CD4-positive, alpha-beta T cell (primary cell): Measurements from ENCODE around the gene RAPGEF5. TPM values are rescaled to one million over a fixed set of nuclear protein-coding genes. Genes with fewer than 3 reads are reported as not detected.

Source experiments
- ATAC-seq: fragments of 200-7000 bp; cut with Tn5 transposase; one replicate; pipeline ENCODE4 v1.10.0; 2022; ENCODE audit warnings: mild to moderate bottlenecking; ENCODE audit not compliant: poor library complexity
- CTCF ChIA-PET: fragments of 350-600 bp; sonication (Branson Sonifier 250); formaldehyde crosslinking; loops from one replicate; lab custom pipeline; 2021; ENCODE audit warnings: antibody characterized with exemption, inconsistent platforms; lab: Charles Lee
- POLR2A ChIA-PET: fragments of 350-600 bp; sonication (Branson Sonifier 250); formaldehyde crosslinking; loops from one replicate; lab custom pipeline; 2021; ENCODE audit warnings: antibody characterized with exemption, inconsistent platforms; lab: Charles Lee
- DNase-seq, 14 experiments: peaks; one replicate each; pipeline ENCODE4 v3.0.0-alpha.2; 2013 to 2020; ENCODE audit warnings: mixed read lengths in 2 of 14
- H3K27ac ChIP-seq, 2 donors: one replicate each; pipeline versions ENCODE4 v1.5.1 to v1.7.0; 2013; ENCODE audit warnings: low read length in 2 of 2, low read depth in 1 of 2, mild to moderate bottlenecking in 1 of 2
- H3K27me3 ChIP-seq, 2 experiments: 1 replicate in 1 of 2; 2 replicates in 1 of 2; pipeline versions ENCODE4 v1.6.1 to v1.7.0; 2013; ENCODE audit warnings: low read length in 2 of 2, control low read depth in 1 of 2, mild to moderate bottlenecking in 1 of 2, moderate library complexity in 1 of 2; ENCODE audit not compliant: insufficient read depth in 2 of 2, control insufficient read depth in 1 of 2
- H3K36me3 ChIP-seq: one replicate; pipeline ENCODE4 v1.6.1; 2013; ENCODE audit warnings: low read length, control low read depth; ENCODE audit not compliant: insufficient read depth
- H3K4me1 ChIP-seq: one replicate; pipeline ENCODE4 v1.6.1; 2013; ENCODE audit warnings: low read length, control low read depth; ENCODE audit not compliant: insufficient read depth
- H3K4me3 ChIP-seq: one replicate; pipeline ENCODE4 v1.5.1; 2013; ENCODE audit warnings: mild to moderate bottlenecking, low read length, moderate library complexity
- H3K9me3 ChIP-seq, 2 experiments: 1 replicate in 1 of 2; 2 replicates in 1 of 2; pipeline versions ENCODE4 v1.6.1 to v1.7.0; 2013; ENCODE audit warnings: low read length in 2 of 2, mild to moderate bottlenecking in 2 of 2, control low read depth in 1 of 2, moderate library complexity in 1 of 2; ENCODE audit not compliant: control insufficient read depth in 1 of 2, insufficient read depth in 1 of 2
- H3K27ac Mint-ChIP-seq: one replicate; pipeline ENCODE4 v1.8.0; 2020; ENCODE audit warnings: mixed read lengths
- H3K27me3 Mint-ChIP-seq: one replicate; pipeline ENCODE4 v1.8.0; 2021; ENCODE audit warnings: mixed read lengths
- H3K36me3 Mint-ChIP-seq: one replicate; pipeline ENCODE4 v1.8.0; 2021; ENCODE audit warnings: low read depth, mixed read lengths
- H3K4me1 Mint-ChIP-seq: one replicate; pipeline ENCODE4 v1.8.0; 2021; ENCODE audit warnings: low read depth, mixed read lengths
- H3K4me3 Mint-ChIP-seq: one replicate; pipeline ENCODE4 v1.8.0; 2020; ENCODE audit warnings: mild to moderate bottlenecking, mixed read lengths
- H3K9me3 Mint-ChIP-seq: one replicate; pipeline ENCODE4 v1.8.0; 2020; ENCODE audit warnings: mixed read lengths
- CTCF ChIP-seq: fragments of 200-600 bp; IDR thresholded peaks from one replicate; pipeline ENCODE4 v1.8.0; 2022; ENCODE audit warnings: antibody characterized with exemption, mild to moderate bottlenecking
- intact Hi-C, 2 experiments: fragments of 100-400 bp; cut with DNase I in 1 of 2; cut with micrococcal nuclease in 1 of 2; formaldehyde crosslinking; loops; one replicate each; pipeline versions ENCODE4 v1.15.1 to v1.9.0; 2023 to 2025; cut with DNase I, micrococcal nuclease
- total RNA-seq, 174 experiments: library from RNA in 2 of 174; stranded (reverse) in 2 of 174; gene quantifications; one replicate each; pipeline ENCODE4 v1.2.3 and lab custom pipeline; 2021 to 2026

RAPGEF5 gene
- total RNA-seq, 2 experiments from 2014 or later = 0.17 TPM; not detected in 1

GRCh38 chr7:22248111-22248809 is 108.7 kb downstream of the RAPGEF5 start:
- Histone ChIP-seq H3K4me3 (no peak overlapping the region), H3K36me3 (no peaks in the 10 kb centered on the region), H3K27ac (no peak overlapping the region), H3K27me3 (no peaks in the 10 kb centered on the region), H3K4me1 (no peaks in the 10 kb centered on the region), H3K9me3 (no peaks in the 10 kb centered on the region)
- Mint-ChIP-seq H3K9me3 (peaks cover 3% of the 10 kb centered on the region), H3K27ac (no peak overlapping the region), H3K4me3 (no peak overlapping the region), H3K4me1 (no peaks in the 10 kb centered on the region), H3K36me3 (no peaks in the 10 kb centered on the region), H3K27me3 (peaks cover 3% of the 10 kb centered on the region)
- CTCF ChIA-PET = interaction anchor here (0.9 kb wide), 1 partner anchor 9 kb away, joined by 3 read pairs; no protein-coding TSS in a partner anchor
- DNase-seq = no peak
- no peak for TF ChIP-seq CTCF
- ATAC-seq = no peak
- POLR2A ChIA-PET = no interaction called here
- intact Hi-C loops = no loop called here

GRCh38 chr7:22241805-22242390 is 115.1 kb downstream of the RAPGEF5 start:
- no peak for ATAC-seq
- ChIA-PET CTCF (no interaction called here), POLR2A (no interaction called here)
- TF ChIP-seq CTCF = no peak
- Mint-ChIP-seq H3K4me1 (no peaks in the 10 kb centered on the region), H3K27me3 (no peaks in the 10 kb centered on the region), H3K36me3 (no peaks in the 10 kb centered on the region), H3K9me3 (peaks cover 3% of the 10 kb centered on the region), H3K27ac (no peak overlapping the region), H3K4me3 (no peak overlapping the region)
- Histone ChIP-seq H3K4me3 (no peak overlapping the region), H3K27ac (no peak overlapping the region), H3K27me3 (no peaks in the 10 kb centered on the region), H3K9me3 (no peaks in the 10 kb centered on the region), H3K36me3 (no peaks in the 10 kb centered on the region), H3K4me1 (no peaks in the 10 kb centered on the region)
- intact Hi-C loops = no loop called here
- no peak for DNase-seq

GRCh38 chr7:22240904-22241571 is 115.9 kb downstream of the RAPGEF5 start:
- no peaks in the 10 kb centered on the region for H3K27me3 Mint-ChIP-seq
- ChIA-PET CTCF (no interaction called here), POLR2A (no interaction called here)
- no peak overlapping the region for H3K27ac Mint-ChIP-seq
- TF ChIP-seq CTCF = no peak
- no peak for DNase-seq
- no peaks in the 10 kb centered on the region for H3K36me3 Mint-ChIP-seq
- no peaks in the 10 kb centered on the region for H3K36me3 ChIP-seq
- H3K4me1 ChIP-seq = no peaks in the 10 kb centered on the region
- H3K27me3 ChIP-seq = no peaks in the 10 kb centered on the region
- no peak overlapping the region for H3K4me3 Mint-ChIP-seq
- no peaks in the 10 kb centered on the region for H3K4me1 Mint-ChIP-seq
- H3K4me3 ChIP-seq = no peak overlapping the region
- ATAC-seq = no peak
- H3K9me3 Mint-ChIP-seq = peaks cover 3% of the 10 kb centered on the region
- no peaks in the 10 kb centered on the region for H3K9me3 ChIP-seq
- intact Hi-C loops = no loop called here
- no peak overlapping the region for H3K27ac ChIP-seq
